Activated CD8-positive, alpha-beta T cell treated with anti-CD3 and anti-CD28 coated beads for 36 hours (primary cell): ENCODE results near the gene OLFM2. TPM values are rescaled to one million over a fixed set of nuclear protein-coding genes. Genes with fewer than 3 reads are reported as not detected.
A peak's percentile ranks its signal among the peaks of the same experiment; 100 is the strongest.
"Not testable (repeated sequence)": the region's sequence is repeated elsewhere in the genome, so short reads cannot be mapped to it uniquely, and the experiment has no call there.

ENCODE experiments used
- ATAC-seq: fragments of 200-7000 bp; cut with Tn5 transposase; one replicate; pipeline ENCODE4 v1.10.0; 2021; ENCODE audit warnings: mild to moderate bottlenecking, moderate library complexity
- CTCF ChIA-PET: fragments of 350-600 bp; sonication (Branson Sonifier 250); formaldehyde crosslinking; loops from one replicate; lab custom pipeline; 2021; ENCODE audit warnings: antibody characterized with exemption; lab: Charles Lee
- POLR2A ChIA-PET: fragments of 350-600 bp; sonication (Branson Sonifier 250); formaldehyde crosslinking; loops from one replicate; lab custom pipeline; 2021; ENCODE audit warnings: antibody characterized with exemption; lab: Charles Lee
- DNase-seq: peaks from one replicate; pipeline ENCODE4 v3.0.0-alpha.2; 2020
- H3K27ac Mint-ChIP-seq: one replicate; pipeline ENCODE4 v1.8.0; 2021; ENCODE audit warnings: mild to moderate bottlenecking, mixed read lengths
- H3K27me3 Mint-ChIP-seq: one replicate; pipeline ENCODE4 v1.8.0; 2021; ENCODE audit warnings: mixed read lengths
- H3K36me3 Mint-ChIP-seq: one replicate; pipeline ENCODE4 v1.8.0; 2021; ENCODE audit warnings: low read depth, mixed read lengths
- H3K4me1 Mint-ChIP-seq: one replicate; pipeline ENCODE4 v1.8.0; 2021; ENCODE audit warnings: low read depth, mixed read lengths
- H3K4me3 Mint-ChIP-seq: one replicate; pipeline ENCODE4 v1.8.0; 2021; ENCODE audit warnings: mild to moderate bottlenecking, moderate library complexity, mixed read lengths
- H3K9me3 Mint-ChIP-seq: one replicate; pipeline ENCODE4 v1.8.0; 2021; ENCODE audit warnings: mixed read lengths
- CTCF ChIP-seq: fragments of 200-600 bp; IDR thresholded peaks from one replicate; pipeline ENCODE4 v1.8.0; 2022; ENCODE audit warnings: antibody characterized with exemption, mild to moderate bottlenecking
- intact Hi-C: fragments of 100-400 bp; cut with micrococcal nuclease; formaldehyde crosslinking; loops from one replicate; pipeline ENCODE4 v1.10.0; 2022
- total RNA-seq, 2 experiments: library from RNA; stranded (reverse); gene quantifications; one replicate each; pipeline ENCODE4 v1.2.3, GENCODE V29; 2021

OLFM2 gene
- total RNA-seq, 2 experiments from 2014 or later, result 2.7 to 3.2 TPM

DNA sequence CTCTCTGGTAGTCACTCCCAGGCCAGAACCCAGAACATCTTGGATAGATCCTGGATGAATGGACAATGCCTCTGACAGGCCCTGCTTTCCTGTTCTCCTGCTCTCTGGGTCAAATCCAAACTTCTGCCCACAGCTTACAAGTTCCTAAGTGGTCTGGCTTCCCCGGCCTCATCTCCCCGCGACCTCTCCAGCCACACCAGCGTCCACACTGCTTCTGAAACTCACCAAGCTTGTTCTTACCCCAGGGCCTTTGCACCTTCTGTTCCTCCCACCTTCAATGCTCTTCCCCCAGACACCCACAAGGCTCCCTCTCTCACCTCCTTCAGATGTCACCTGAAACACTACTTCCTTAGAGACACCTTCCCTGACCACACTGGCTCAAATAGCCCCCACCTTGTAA lies 3.5 kb downstream of the OLFM2 start:
- POLR2A ChIA-PET, result no interaction called here
- no peaks in the 10 kb centered on the region for H3K36me3 Mint-ChIP-seq
- DNase-seq, result no peak

GRCh38 chr19:9931629-9932028 lies 4.7 kb downstream of the OLFM2 start:
- Mint-ChIP-seq H3K27ac (no peak overlapping the region), H3K4me3 (no peak overlapping the region), H3K9me3 (no peaks in the 10 kb centered on the region), H3K36me3 (no peaks in the 10 kb centered on the region), H3K4me1 (peaks cover 18% of the 10 kb centered on the region), H3K27me3 (peaks cover 35% of the 10 kb centered on the region)
- no peak for TF ChIP-seq CTCF
- DNase-seq, result no peak
- intact Hi-C loops, result loop anchor here (5.0 to 10.0 kb wide), 2 partner anchors 71 to 453 kb away; partner anchors contain the start of gene TYK2
- ATAC-seq, result no peak
- POLR2A ChIA-PET, result interaction anchor here (0.5 to 1.2 kb wide), 4 partner anchors 15 to 183 kb away, joined by 3 to 4 read pairs (median 3); no protein-coding TSS in a partner anchor
- CTCF ChIA-PET, result interaction anchor here (0.6 to 6.3 kb wide), 23 partner anchors 7 to 501 kb away, joined by 3 to 100 read pairs (median 5); partner anchors contain the start of genes ICAM1 and MRPL4

More for the DNA sequence above, 3.5 kb downstream of the OLFM2 start:
- no peak overlapping the region for H3K4me3 Mint-ChIP-seq
- TF ChIP-seq CTCF, result no peak
- H3K27me3 Mint-ChIP-seq, result peaks cover 44% of the 10 kb centered on the region
- no peaks in the 10 kb centered on the region for H3K9me3 Mint-ChIP-seq
- CTCF ChIA-PET, result interaction anchor here (1.1 to 6.3 kb wide), 11 partner anchors 10 to 456 kb away, joined by 3 to 100 read pairs (median 5); no protein-coding TSS in a partner anchor
- H3K27ac Mint-ChIP-seq, result no peak overlapping the region
- no peak for ATAC-seq
- intact Hi-C loops, result loop anchor here (5.0 to 10.0 kb wide), 2 partner anchors 69 to 452 kb away; partner anchors contain the start of gene TYK2
- H3K4me1 Mint-ChIP-seq, result peaks cover 24% of the 10 kb centered on the region

DNA sequence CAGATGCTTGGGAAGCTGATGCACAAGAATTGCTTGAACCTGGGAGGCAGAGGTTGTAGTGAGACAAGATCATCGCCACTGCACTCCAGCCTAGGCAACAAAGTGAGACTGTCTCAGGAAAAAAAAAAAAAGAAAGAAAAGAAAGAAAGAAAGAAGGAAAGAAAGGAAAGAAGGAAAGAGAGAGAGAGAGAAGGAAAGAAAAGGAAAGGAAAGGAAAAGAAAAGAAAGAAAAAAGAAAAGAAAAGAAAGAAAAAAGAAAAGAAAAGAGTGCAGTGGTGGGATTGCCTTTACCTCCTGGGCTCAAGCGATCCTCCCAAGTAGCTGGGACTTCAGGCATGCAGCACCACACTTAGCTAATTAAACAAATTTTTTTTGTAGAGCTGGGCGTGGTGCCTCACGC lies 12.9 kb downstream of the OLFM2 start:
- intact Hi-C loops, result no loop called here
- peaks cover 9% of the 10 kb centered on the region for H3K27me3 Mint-ChIP-seq
- no peak overlapping the region for H3K4me3 Mint-ChIP-seq
- peak; percentile 13 for TF ChIP-seq CTCF
- no peaks in the 10 kb centered on the region for H3K9me3 Mint-ChIP-seq
- ChIA-PET CTCF (interaction anchor here (1.6 to 1.8 kb wide), 2 partner anchors 9 to 104 kb away, joined by 5 read pairs; no protein-coding TSS in a partner anchor), POLR2A (no interaction called here)
- ATAC-seq (no peak), DNase-seq (no peak)
- H3K4me1 Mint-ChIP-seq, result no peaks in the 10 kb centered on the region
- H3K36me3 Mint-ChIP-seq, result no peaks in the 10 kb centered on the region
- no peak overlapping the region for H3K27ac Mint-ChIP-seq

- H3K4me3 Mint-ChIP-seq, H3K9me3 Mint-ChIP-seq, DNase-seq, ATAC-seq, POLR2A ChIA-PET, H3K36me3 Mint-ChIP-seq, H3K4me1 Mint-ChIP-seq, H3K27ac Mint-ChIP-seq, intact Hi-C loops: not testable (repeated sequence)
- CTCF ChIA-PET, result interaction anchor here (1.6 to 1.8 kb wide), 2 partner anchors 9 to 105 kb away, joined by 5 read pairs; no protein-coding TSS in a partner anchor
- peaks cover 11% of the 10 kb centered on the region for H3K27me3 Mint-ChIP-seq
These were observed 13.4 kb downstream of the OLFM2 start for GRCh38 chr19:9922782-9923379.

- DNase-seq (peak; percentile 30), ATAC-seq (peak; percentile 36)
- no peak for TF ChIP-seq CTCF
- POLR2A ChIA-PET, result no interaction called here
- H3K36me3 Mint-ChIP-seq, result no peaks in the 10 kb centered on the region
- H3K9me3 Mint-ChIP-seq, result no peaks in the 10 kb centered on the region
- intact Hi-C loops, result no loop called here
- H3K4me3 Mint-ChIP-seq, result no peak overlapping the region
- H3K27ac Mint-ChIP-seq, result no peak overlapping the region
- peaks cover 23% of the 10 kb centered on the region for H3K27me3 Mint-ChIP-seq
- H3K4me1 Mint-ChIP-seq, result peaks cover 3% of the 10 kb centered on the region
- CTCF ChIA-PET, result interaction anchor here (1.8 kb wide), 1 partner anchor 83 kb away, joined by 5 read pairs; no protein-coding TSS in a partner anchor
These were observed 19.0 kb downstream of the OLFM2 start for GRCh38 chr19:9917321-9917720.
